Activated CD4-positive, alpha-beta memory T cell treated with anti-CD3 and anti-CD28 coated beads, Interleukin-2, amount 10 ng/mL, durations not matched to agents 7 days and 5 days (primary cell): ENCODE results near the gene TSPOAP1. TPM values are rescaled to one million over a fixed set of nuclear protein-coding genes. Genes with fewer than 3 reads are reported as not detected.
A peak's percentile ranks its signal among the peaks of the same experiment; 100 is the strongest.
"Not testable (repeated sequence)": the region's sequence is repeated elsewhere in the genome, so short reads cannot be mapped to it uniquely, and the experiment has no call there.

Experiments used
- CTCF ChIA-PET: fragments of 350-600 bp; sonication (Branson Sonifier 250); formaldehyde crosslinking; loops from one replicate; lab custom pipeline; 2021; ENCODE audit warnings: antibody characterized with exemption, inconsistent platforms; lab: Charles Lee
- POLR2A ChIA-PET: fragments of 350-600 bp; sonication (Branson Sonifier 250); formaldehyde crosslinking; loops from one replicate; lab custom pipeline; 2021; ENCODE audit warnings: antibody characterized with exemption; lab: Charles Lee
- DNase-seq: peaks from one replicate; pipeline ENCODE4 v3.0.0-alpha.2; 2020
- H3K27ac Mint-ChIP-seq: one replicate; pipeline ENCODE4 v1.8.0; 2021; ENCODE audit warnings: mild to moderate bottlenecking, mixed read lengths
- H3K27me3 Mint-ChIP-seq: one replicate; pipeline ENCODE4 v1.8.0; 2021; ENCODE audit warnings: mixed read lengths
- H3K36me3 Mint-ChIP-seq: one replicate; pipeline ENCODE4 v1.8.0; 2021; ENCODE audit warnings: low read depth, mixed read lengths
- H3K4me1 Mint-ChIP-seq: one replicate; pipeline ENCODE4 v1.8.0; 2021; ENCODE audit warnings: mixed read lengths
- H3K4me3 Mint-ChIP-seq: one replicate; pipeline ENCODE4 v1.8.0; 2021; ENCODE audit warnings: mild to moderate bottlenecking, mixed read lengths
- H3K9me3 Mint-ChIP-seq: one replicate; pipeline ENCODE4 v1.8.0; 2021; ENCODE audit warnings: mixed read lengths
- total RNA-seq, 2 experiments: library from RNA; stranded (reverse); gene quantifications; one replicate each; pipeline ENCODE4 v1.2.3, GENCODE V29; 2021

TSPOAP1 gene
- total RNA-seq, 2 experiments from 2014 or later: 60.9 to 69.4 TPM

GRCh38 chr17:58345500-58345899 lies 16.9 kb upstream of the TSPOAP1 start:
- POLR2A ChIA-PET: interaction anchor here (0.8 to 22.3 kb wide), 14 partner anchors 8 to 286 kb away, joined by 3 to 1460 read pairs (median 12); partner anchors contain the start of genes MKS1, MTMR4, RNF43 and SUPT4H1
- CTCF ChIA-PET: interaction anchor here (0.9 to 4.3 kb wide), 18 partner anchors 8 to 173 kb away, joined by 3 to 91 read pairs (median 10); partner anchors contain the start of genes RNF43 and TSPOAP1
- no peaks in the 10 kb centered on the region for H3K27me3 Mint-ChIP-seq
- H3K4me1 Mint-ChIP-seq: peaks cover 88% of the 10 kb centered on the region
- H3K9me3 Mint-ChIP-seq: no peaks in the 10 kb centered on the region
- peak overlapping the region; percentile 98 for H3K4me3 Mint-ChIP-seq
- peaks cover 90% of the 10 kb centered on the region for H3K36me3 Mint-ChIP-seq
- H3K27ac Mint-ChIP-seq: peak overlapping the region; percentile 100
- no peak for DNase-seq

- peak overlapping the region; percentile 98 for H3K4me3 Mint-ChIP-seq
- H3K4me1 Mint-ChIP-seq: peaks cover 91% of the 10 kb centered on the region
- DNase-seq: peak; percentile 78
- POLR2A ChIA-PET: interaction anchor here (0.7 to 22.3 kb wide), 25 partner anchors 9 to 1485 kb away, joined by 3 to 1460 read pairs (median 6); partner anchors contain the start of genes CLTC, MKS1, MTMR4 and RAD51C
- CTCF ChIA-PET: interaction anchor here (0.8 to 4.3 kb wide), 21 partner anchors 8 to 174 kb away, joined by 3 to 91 read pairs (median 7); partner anchors contain the start of genes MTMR4, RNF43 and TSPOAP1
- H3K27me3 Mint-ChIP-seq: no peaks in the 10 kb centered on the region
- peak overlapping the region; percentile 100 for H3K27ac Mint-ChIP-seq
- H3K36me3 Mint-ChIP-seq: peaks cover 96% of the 10 kb centered on the region
- H3K9me3 Mint-ChIP-seq: no peaks in the 10 kb centered on the region
Measured at GRCh38 chr17:58344791-58345157, 16.2 kb upstream of the TSPOAP1 start.

DNA sequence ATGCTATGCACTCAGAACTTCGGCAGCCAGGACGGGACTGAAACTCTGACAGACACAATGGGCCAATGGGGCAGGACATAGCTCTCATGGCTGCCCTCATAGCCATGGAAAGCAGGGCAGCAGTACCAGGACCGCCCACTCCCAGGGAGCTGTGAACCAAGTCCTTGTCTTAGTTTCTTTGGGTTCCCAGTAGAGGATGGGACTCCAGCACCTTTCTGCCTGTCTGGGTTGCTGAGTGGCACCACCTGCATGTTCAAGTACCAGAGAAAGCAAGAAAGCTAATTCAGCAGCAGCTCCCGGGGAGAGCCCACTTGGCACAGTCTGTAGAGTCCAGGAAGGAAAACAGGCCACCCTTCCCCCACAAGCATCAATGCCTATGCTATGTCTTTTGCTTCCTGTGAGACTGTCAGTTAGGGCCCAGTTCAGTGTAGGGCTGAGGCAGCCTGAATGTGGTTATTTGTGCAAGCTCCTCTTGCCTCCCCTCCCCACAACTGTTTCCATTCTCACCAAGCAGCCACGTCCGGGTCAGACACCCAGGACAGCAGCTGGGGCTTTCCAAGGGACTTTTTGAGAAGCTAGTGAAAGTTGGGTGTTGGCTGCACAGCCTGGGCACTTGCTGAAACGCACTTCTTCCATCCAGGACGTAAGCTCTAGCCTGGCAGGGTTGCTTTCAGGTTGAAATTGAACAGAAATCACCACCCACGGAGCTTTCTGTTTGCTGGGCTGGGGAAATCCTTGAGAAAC lies 15.6 kb upstream of the TSPOAP1 start:
- Mint-ChIP-seq H3K4me3 (peak overlapping the region; percentile 98), H3K9me3 (no peaks in the 10 kb centered on the region), H3K27me3 (no peaks in the 10 kb centered on the region), H3K4me1 (peaks cover 85% of the 10 kb centered on the region), H3K36me3 (peaks cover 96% of the 10 kb centered on the region), H3K27ac (peak overlapping the region; percentile 100)
- peak; percentile 92 for DNase-seq
- POLR2A ChIA-PET: interaction anchor here (0.7 to 22.3 kb wide), 27 partner anchors 10 to 1496 kb away, joined by 3 to 1460 read pairs (median 6); partner anchors contain the start of genes CLTC, MKS1, MTMR4 and RAD51C
- CTCF ChIA-PET: interaction anchor here (0.5 to 4.3 kb wide), 25 partner anchors 7 to 1798 kb away, joined by 3 to 91 read pairs (median 6); partner anchors contain the start of genes MTMR4, RNF43, SUPT4H1 and TSPOAP1

DNA sequence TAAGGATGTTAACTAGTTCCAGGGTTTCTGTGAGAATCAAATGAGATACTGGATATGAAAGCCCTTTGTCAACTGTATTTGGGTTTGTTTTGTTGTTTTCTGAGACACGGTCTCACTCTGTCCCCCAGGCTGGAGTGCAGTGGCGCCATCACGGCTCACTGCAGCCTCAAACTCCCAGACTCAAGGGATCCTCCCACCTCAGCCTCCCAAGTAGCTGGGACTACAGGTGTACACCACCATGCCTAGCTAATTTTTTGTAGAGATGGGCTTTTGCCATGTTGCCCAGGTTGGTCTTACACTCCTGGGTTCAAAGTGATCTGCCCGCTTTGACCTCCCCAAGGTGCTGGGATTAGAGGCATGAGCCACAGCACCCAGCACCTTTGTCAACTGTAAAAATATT lies 14.5 kb upstream of the TSPOAP1 start:
- Mint-ChIP-seq H3K27me3 (no peaks in the 10 kb centered on the region), H3K4me1 (peaks cover 81% of the 10 kb centered on the region), H3K9me3 (no peaks in the 10 kb centered on the region), H3K36me3 (peaks cover 88% of the 10 kb centered on the region), H3K4me3 (peak overlapping the region; percentile 98), H3K27ac (peak overlapping the region; percentile 100)
- ChIA-PET POLR2A (interaction anchor here (0.9 to 22.3 kb wide), 9 partner anchors 8 to 1443 kb away, joined by 3 to 1460 read pairs (median 17); partner anchors contain the start of genes RNF43, SUPT4H1 and TSPOAP1), CTCF (interaction anchor here (2.4 to 3.3 kb wide), 5 partner anchors 9 to 27 kb away, joined by 11 to 91 read pairs (median 28); partner anchors contain the start of genes SUPT4H1 and TSPOAP1)
- DNase-seq: no peak

- ChIA-PET POLR2A (interaction anchor here (3.3 to 22.3 kb wide), 5 partner anchors 7 to 73 kb away, joined by 17 to 1460 read pairs (median 882); partner anchors contain the start of genes RNF43, SUPT4H1 and TSPOAP1), CTCF (interaction anchor here (0.8 to 6.0 kb wide), 6 partner anchors 8 to 24 kb away, joined by 3 to 41 read pairs (median 16); partner anchors contain the start of gene SUPT4H1)
- Mint-ChIP-seq H3K36me3 (peaks cover 83% of the 10 kb centered on the region), H3K27ac (peak overlapping the region; percentile 100), H3K9me3 (no peaks in the 10 kb centered on the region), H3K27me3 (no peaks in the 10 kb centered on the region), H3K4me1 (peaks cover 74% of the 10 kb centered on the region), H3K4me3 (peak overlapping the region; percentile 98)
- no peak for DNase-seq
Measured at GRCh38 chr17:58341861-58342475, 13.4 kb upstream of the TSPOAP1 start.

GRCh38 chr17:58341136-58341860 lies 12.7 kb upstream of the TSPOAP1 start:
- Mint-ChIP-seq H3K4me3 (peak overlapping the region; percentile 98), H3K36me3 (peaks cover 79% of the 10 kb centered on the region), H3K27ac (peak overlapping the region; percentile 100), H3K4me1 (peaks cover 74% of the 10 kb centered on the region)
- POLR2A ChIA-PET: interaction anchor here (7.3 to 22.3 kb wide), 4 partner anchors 7 to 74 kb away, joined by 81 to 1460 read pairs (median 1112); partner anchors contain the start of genes RNF43, SUPT4H1 and TSPOAP1
- not testable (repeated sequence) for H3K9me3 Mint-ChIP-seq, H3K27me3 Mint-ChIP-seq, DNase-seq
- CTCF ChIA-PET: interaction anchor here (0.8 to 6.0 kb wide), 5 partner anchors 9 to 24 kb away, joined by 3 to 41 read pairs (median 8); partner anchors contain the start of gene SUPT4H1

- H3K27ac Mint-ChIP-seq: peak overlapping the region; percentile 100
- ChIA-PET POLR2A (interaction anchor here (1.5 to 22.3 kb wide), 6 partner anchors 6 to 766 kb away, joined by 4 to 1460 read pairs (median 482); partner anchors contain the start of genes RNF43, SUPT4H1, TRIM37 and TSPOAP1), CTCF (interaction anchor here (1.6 to 6.0 kb wide), 5 partner anchors 8 to 77 kb away, joined by 4 to 41 read pairs (median 8); partner anchors contain the start of genes RNF43 and SUPT4H1)
- peaks cover 70% of the 10 kb centered on the region for H3K36me3 Mint-ChIP-seq
- no peaks in the 10 kb centered on the region for H3K9me3 Mint-ChIP-seq
- peaks cover 74% of the 10 kb centered on the region for H3K4me1 Mint-ChIP-seq
- no peak for DNase-seq
- H3K27me3 Mint-ChIP-seq: no peaks in the 10 kb centered on the region
- H3K4me3 Mint-ChIP-seq: peak overlapping the region; percentile 98
Measured at GRCh38 chr17:58340405-58340876, 11.8 kb upstream of the TSPOAP1 start.

DNA sequence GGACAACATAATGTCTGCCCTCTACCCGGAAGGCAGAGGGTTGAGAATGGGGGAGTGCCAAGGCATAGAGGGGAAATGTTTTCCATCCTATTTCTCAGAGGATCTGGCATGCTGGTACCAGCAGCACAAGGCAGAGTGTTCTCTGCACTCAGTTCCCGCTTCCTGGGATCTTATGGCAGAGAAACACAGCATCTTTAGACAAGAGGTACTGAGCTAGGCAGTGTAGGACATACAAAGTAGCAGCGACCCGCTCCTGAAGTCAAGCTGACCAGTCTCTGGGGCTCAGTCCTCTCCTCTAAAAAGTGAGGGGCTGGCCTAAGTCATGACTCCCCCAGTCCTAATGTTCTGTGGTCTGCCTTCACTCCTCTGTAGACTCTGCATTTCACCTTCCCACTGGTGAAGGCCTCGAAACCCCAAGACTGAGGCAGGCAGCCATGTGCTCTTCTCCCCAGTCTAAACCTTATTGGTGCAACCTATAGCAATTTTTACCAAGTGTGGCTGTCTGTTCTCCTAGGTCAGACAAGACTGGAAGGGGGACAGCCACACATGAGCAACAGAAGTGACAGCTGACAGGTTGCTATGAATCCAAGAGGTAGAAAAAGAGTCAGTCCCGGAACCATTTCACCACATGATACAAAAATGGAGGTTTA lies 11.3 kb upstream of the TSPOAP1 start:
- peak; percentile 43 for DNase-seq
- CTCF ChIA-PET: interaction anchor here (1.8 to 6.0 kb wide), 6 partner anchors 6 to 78 kb away, joined by 7 to 51 read pairs (median 26); partner anchors contain the start of genes RNF43 and SUPT4H1
- Mint-ChIP-seq H3K27ac (peak overlapping the region; percentile 100), H3K9me3 (no peaks in the 10 kb centered on the region), H3K27me3 (no peaks in the 10 kb centered on the region), H3K4me3 (peak overlapping the region; percentile 98), H3K36me3 (peaks cover 65% of the 10 kb centered on the region), H3K4me1 (peaks cover 70% of the 10 kb centered on the region)
- POLR2A ChIA-PET: interaction anchor here (0.9 to 22.3 kb wide), 11 partner anchors 3 to 767 kb away, joined by 3 to 1460 read pairs (median 8); partner anchors contain the start of genes RNF43, SRSF1, SUPT4H1 and TRIM37

DNA sequence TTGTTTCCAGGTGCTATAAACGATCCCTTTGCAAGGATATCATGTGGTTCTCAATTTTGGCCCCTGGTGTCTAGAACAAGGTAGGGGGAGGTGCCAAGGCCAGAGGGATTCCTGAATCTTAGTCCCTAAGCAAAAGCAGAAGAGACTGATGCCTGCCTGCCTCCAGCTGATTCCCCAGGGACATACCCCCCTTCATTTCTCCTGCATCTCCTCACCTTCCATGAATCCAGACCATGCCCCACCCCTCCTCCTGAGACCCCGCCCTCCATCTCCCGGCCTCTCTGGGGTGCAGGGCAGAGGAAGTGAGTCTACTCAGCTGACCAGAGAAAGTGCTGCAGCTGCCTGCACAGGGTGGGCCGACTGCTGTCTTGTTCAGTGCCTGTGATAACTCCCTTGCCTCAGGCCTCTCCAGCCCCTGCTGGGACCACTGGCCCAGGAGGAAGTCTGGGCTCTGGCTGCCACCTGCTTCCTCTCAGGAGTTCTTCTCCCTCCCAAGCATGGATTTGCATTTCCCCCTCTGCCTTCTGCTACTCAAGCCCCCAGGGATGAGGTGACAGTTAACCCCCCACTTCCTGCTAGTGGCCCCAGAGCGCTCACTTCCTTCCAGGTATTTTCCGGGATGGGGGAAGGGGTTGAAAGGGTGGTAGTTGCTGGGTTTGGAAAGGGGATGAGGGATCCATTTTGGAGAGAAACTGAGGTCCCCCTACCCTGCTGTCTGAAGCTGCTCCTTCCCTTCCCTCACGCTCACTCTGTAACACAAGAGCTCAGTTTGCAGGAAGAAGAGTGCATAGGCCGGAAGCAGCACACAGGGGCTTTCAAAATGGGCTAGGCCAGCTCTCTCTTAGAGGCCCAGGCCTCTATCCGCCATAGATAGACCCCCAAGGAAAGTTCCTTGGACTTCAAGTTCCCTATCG lies 10.5 kb upstream of the TSPOAP1 start:
- Mint-ChIP-seq H3K4me1 (peaks cover 65% of the 10 kb centered on the region), H3K9me3 (no peaks in the 10 kb centered on the region), H3K27me3 (no peaks in the 10 kb centered on the region), H3K27ac (peak overlapping the region; percentile 100), H3K36me3 (peaks cover 64% of the 10 kb centered on the region), H3K4me3 (peak overlapping the region; percentile 98)
- ChIA-PET CTCF (interaction anchor here (1.8 to 6.0 kb wide), 7 partner anchors 7 to 149 kb away, joined by 4 to 51 read pairs (median 26); partner anchors contain the start of genes RNF43 and SUPT4H1), POLR2A (interaction anchor here (0.9 to 22.3 kb wide), 14 partner anchors 4 to 1490 kb away, joined by 3 to 1460 read pairs (median 8); partner anchors contain the start of genes RNF43, SRSF1, SUPT4H1 and TRIM37)
- DNase-seq: peak; percentile 85

- Mint-ChIP-seq H3K4me3 (peak overlapping the region; percentile 98), H3K27ac (peak overlapping the region; percentile 100), H3K9me3 (no peaks in the 10 kb centered on the region), H3K36me3 (peaks cover 59% of the 10 kb centered on the region), H3K4me1 (peaks cover 58% of the 10 kb centered on the region), H3K27me3 (no peaks in the 10 kb centered on the region)
- DNase-seq: no peak
- ChIA-PET CTCF (interaction anchor here (1.4 to 6.0 kb wide), 8 partner anchors 8 to 149 kb away, joined by 4 to 51 read pairs (median 14); partner anchors contain the start of genes RNF43 and SUPT4H1), POLR2A (interaction anchor here (1.2 to 22.3 kb wide), 19 partner anchors 4 to 1500 kb away, joined by 3 to 1460 read pairs (median 15); partner anchors contain the start of genes MTMR4, RNF43, SRSF1 and SUPT4H1)
Measured at GRCh38 chr17:58338454-58338840, 9.9 kb upstream of the TSPOAP1 start.
